Measurements from ENCODE around the gene AXIN1. TPM values are rescaled to one million over a fixed set of nuclear protein-coding genes. Genes with fewer than 3 reads are reported as not detected.

The AXIN1 gene
- polyA plus RNA-seq, 4 donors = 24.5 to 33.6 (median 27.6) TPM

- Histone ChIP-seq H3K4me1 (ENCODE audit: control insufficient read depth in 3 of 3, insufficient read depth in 2 of 3, low read depth in 1 of 3, low read length in 2 of 3) (no peaks in the 10 kb centered on the region), H3K36me3 (ENCODE audit: control insufficient read depth in 3 of 3, insufficient read depth in 2 of 3, low read depth in 1 of 3, low read length in 3 of 3) (peaks cover 12 to 77% (median 13%) of the 10 kb centered on the region in 3 donors), H3K4me3 (ENCODE audit: low read depth in 1 of 3, low read length in 3 of 3) (no peak overlapping the region), H3K27ac (ENCODE audit: low read depth in 1 of 3, low read length in 2 of 3) (no peak overlapping the region), H3K9me3 (ENCODE audit: control insufficient read depth in 2 of 2, insufficient read depth in 1 of 2, low read depth in 1 of 2, low read length in 1 of 2) (peaks cover 0 to 10% of the 10 kb centered on the region in 2 donors), H3K27me3 (ENCODE audit: control insufficient read depth in 3 of 3, insufficient read depth in 3 of 3, low read length in 3 of 3) (no peaks in the 10 kb centered on the region)
- 93 to 94% (median 93%) methylated on average over 33 of the region's 33 CpGs for WGBS, 3 donors
- FAIRE-seq (no peak), DNase-seq (no peak)
Observed at GRCh38 chr16:287981-288920, 64.3 kb downstream of the AXIN1 start.

DNA sequence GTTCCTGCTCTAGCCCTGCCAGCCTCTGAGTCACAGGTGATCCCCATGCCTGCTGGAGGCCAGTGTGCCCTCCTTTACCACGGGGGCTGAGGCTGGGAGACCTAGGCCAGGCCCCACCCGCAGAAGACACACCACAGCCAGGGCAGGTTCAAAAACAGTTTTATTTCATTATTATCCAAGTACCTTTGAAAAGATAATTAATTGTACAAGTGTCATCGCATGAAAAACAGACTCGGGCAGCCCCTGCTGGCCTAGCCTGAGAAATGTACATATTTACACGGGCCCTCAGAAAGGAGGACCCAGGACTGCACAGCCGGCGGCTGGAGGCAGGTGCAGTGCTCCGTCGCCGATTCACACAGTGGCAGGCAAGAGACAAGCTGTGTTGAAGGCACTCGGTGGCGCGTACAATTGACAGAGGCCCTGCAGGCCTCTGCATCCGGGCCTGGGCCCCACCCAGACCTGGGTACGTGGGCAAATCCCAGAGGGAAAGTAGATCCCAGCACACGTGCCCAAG lies 65.2 kb downstream of the AXIN1 start:
- H3K27me3 ChIP-seq (ENCODE audit: control insufficient read depth in 3 of 3, insufficient read depth in 3 of 3, low read length in 3 of 3) = peaks cover 0 to 7% (median 0%) of the 10 kb centered on the region in 3 donors
- no peak overlapping the region for H3K4me3 ChIP-seq (ENCODE audit: low read depth in 1 of 3, low read length in 3 of 3)
- no peaks in the 10 kb centered on the region for H3K4me1 ChIP-seq (ENCODE audit: control insufficient read depth in 3 of 3, insufficient read depth in 2 of 3, low read depth in 1 of 3, low read length in 2 of 3)
- H3K9me3 ChIP-seq (ENCODE audit: control insufficient read depth in 2 of 2, insufficient read depth in 1 of 2, low read depth in 1 of 2, low read length in 1 of 2) = peaks cover 0 to 10% of the 10 kb centered on the region in 2 donors
- DNase-seq (no peak), FAIRE-seq (no peak)
- no peak overlapping the region for H3K27ac ChIP-seq (ENCODE audit: low read depth in 1 of 3, low read length in 2 of 3)
- peaks cover 4 to 68% (median 13%) of the 10 kb centered on the region in 3 donors for H3K36me3 ChIP-seq (ENCODE audit: control insufficient read depth in 3 of 3, insufficient read depth in 2 of 3, low read depth in 1 of 3, low read length in 3 of 3)
- 57 to 80% (median 60%) methylated on average over 13 to 16 of the region's 16 CpGs for WGBS, 3 donors

DNA sequence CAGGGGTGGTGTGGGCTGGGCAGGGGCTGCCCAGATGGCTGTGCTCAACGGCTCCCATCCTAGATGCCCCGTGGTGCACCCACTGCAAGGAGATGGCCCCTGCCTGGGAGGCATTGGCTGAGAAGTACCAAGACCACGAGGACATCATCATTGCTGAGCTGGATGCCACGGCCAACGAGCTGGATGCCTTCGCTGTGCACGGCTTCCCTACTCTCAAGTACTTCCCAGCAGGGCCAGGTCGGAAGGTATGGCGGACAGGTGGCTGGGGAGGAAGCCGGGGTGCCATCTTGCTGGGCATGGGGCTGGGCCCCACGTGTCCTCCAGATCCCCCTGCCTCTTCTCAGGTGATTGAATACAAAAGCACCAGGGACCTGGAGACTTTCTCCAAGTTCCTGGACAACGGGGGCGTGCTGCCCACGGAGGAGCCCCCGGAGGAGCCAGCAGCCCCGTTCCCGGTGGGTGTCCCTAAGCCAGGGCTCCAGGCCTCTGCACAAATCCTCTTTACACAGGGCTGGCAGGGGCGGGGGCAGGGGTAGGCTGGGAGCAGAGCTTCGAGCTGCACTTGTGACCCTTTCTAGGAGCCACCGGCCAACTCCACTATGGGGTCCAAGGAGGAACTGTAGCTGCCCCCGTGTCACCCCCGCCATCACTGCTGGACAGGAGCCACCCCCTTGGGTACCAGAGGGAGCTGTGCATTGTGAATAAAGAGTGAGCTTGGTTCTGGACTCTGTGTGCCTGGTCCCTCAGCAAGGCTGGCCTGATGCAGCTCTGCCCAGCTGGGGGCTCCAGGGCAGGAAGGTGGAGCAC lies 65.8 kb downstream of the AXIN1 start:
- Histone ChIP-seq H3K9me3 (ENCODE audit: control insufficient read depth in 2 of 2, insufficient read depth in 1 of 2, low read depth in 1 of 2, low read length in 1 of 2) (peaks cover 0 to 10% of the 10 kb centered on the region in 2 donors), H3K27ac (ENCODE audit: low read depth in 1 of 3, low read length in 2 of 3) (no peak overlapping the region), H3K4me1 (ENCODE audit: control insufficient read depth in 3 of 3, insufficient read depth in 2 of 3, low read depth in 1 of 3, low read length in 2 of 3) (no peaks in the 10 kb centered on the region), H3K27me3 (ENCODE audit: control insufficient read depth in 3 of 3, insufficient read depth in 3 of 3, low read length in 3 of 3) (peaks cover 0 to 13% (median 0%) of the 10 kb centered on the region in 3 donors), H3K4me3 (ENCODE audit: low read depth in 1 of 3, low read length in 3 of 3) (no peak overlapping the region), H3K36me3 (ENCODE audit: control insufficient read depth in 3 of 3, insufficient read depth in 2 of 3, low read depth in 1 of 3, low read length in 3 of 3) (peaks cover 4 to 61% (median 13%) of the 10 kb centered on the region in 3 donors)
- FAIRE-seq (no peak), DNase-seq (no peak)
- 91 to 94% (median 92%) methylated on average over 22 of the region's 22 CpGs for WGBS, 3 donors

DNA sequence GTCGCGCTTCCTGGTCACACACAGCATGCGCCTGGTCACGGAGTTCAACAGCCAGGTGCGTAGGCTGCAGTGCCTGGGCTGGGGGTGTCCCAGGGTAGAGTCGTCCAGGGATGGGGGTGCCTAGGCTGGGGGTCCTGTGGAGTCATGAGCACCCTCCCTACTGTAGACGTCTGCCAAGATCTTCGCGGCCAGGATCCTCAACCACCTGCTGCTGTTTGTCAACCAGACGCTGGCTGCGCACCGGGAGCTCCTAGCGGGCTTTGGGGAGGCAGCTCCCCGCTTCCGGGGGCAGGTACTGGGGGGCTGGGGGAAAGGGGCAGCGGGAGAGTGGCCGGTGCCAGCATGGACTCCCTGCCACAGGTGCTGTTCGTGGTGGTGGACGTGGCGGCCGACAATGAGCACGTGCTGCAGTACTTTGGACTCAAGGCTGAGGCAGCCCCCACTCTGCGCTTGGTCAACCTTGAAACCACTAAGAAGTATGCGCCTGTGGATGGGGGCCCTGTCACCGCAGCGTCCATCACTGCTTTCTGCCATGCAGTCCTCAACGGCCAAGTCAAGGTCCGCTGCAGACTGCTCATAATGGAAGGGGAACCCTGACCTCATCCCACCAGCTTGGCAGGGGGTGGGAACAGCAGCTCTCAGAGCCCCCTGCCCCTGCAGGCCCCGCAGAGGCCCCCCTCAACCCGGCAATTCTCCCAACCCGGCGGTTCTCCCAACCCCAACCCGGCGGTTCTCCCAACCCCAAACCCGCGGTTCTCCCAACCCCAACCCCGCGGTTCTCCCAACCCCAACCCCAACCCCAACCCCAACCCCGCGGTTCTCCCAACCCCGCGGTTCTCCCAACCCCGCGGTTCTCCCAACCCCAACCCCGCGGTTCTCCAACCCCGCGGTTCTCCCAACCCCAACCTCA lies 67.1 kb downstream of the AXIN1 start:
- Histone ChIP-seq H3K27me3 (ENCODE audit: control insufficient read depth in 3 of 3, insufficient read depth in 3 of 3, low read length in 3 of 3) (peaks cover 0 to 24% (median 0%) of the 10 kb centered on the region in 3 donors), H3K9me3 (ENCODE audit: control insufficient read depth in 2 of 2, insufficient read depth in 1 of 2, low read depth in 1 of 2, low read length in 1 of 2) (peaks cover 0 to 10% of the 10 kb centered on the region in 2 donors), H3K4me3 (ENCODE audit: low read depth in 1 of 3, low read length in 3 of 3) (no peak overlapping the region), H3K27ac (ENCODE audit: low read depth in 1 of 3, low read length in 2 of 3) (no peak overlapping the region), H3K36me3 (ENCODE audit: control insufficient read depth in 3 of 3, insufficient read depth in 2 of 3, low read depth in 1 of 3, low read length in 3 of 3) (peaks cover 2 to 48% (median 11%) of the 10 kb centered on the region in 3 donors), H3K4me1 (ENCODE audit: control insufficient read depth in 3 of 3, insufficient read depth in 2 of 3, low read depth in 1 of 3, low read length in 2 of 3) (peaks cover 0 to 10% (median 2%) of the 10 kb centered on the region in 3 donors)
- FAIRE-seq (no peak), DNase-seq (no peak)
- WGBS, 3 donors = 87 to 90% (median 89%) methylated on average over 38 to 48 of the region's 48 CpGs

GRCh38 chr16:284204-285120 lies 68.1 kb downstream of the AXIN1 start:
- DNase-seq = no peak
- no peak for FAIRE-seq
- peaks cover 0 to 10% of the 10 kb centered on the region in 2 donors for H3K9me3 ChIP-seq (ENCODE audit: control insufficient read depth in 2 of 2, insufficient read depth in 1 of 2, low read depth in 1 of 2, low read length in 1 of 2)
- peaks cover 2 to 39% (median 9%) of the 10 kb centered on the region in 3 donors for H3K36me3 ChIP-seq (ENCODE audit: control insufficient read depth in 3 of 3, insufficient read depth in 2 of 3, low read depth in 1 of 3, low read length in 3 of 3)
- H3K4me1 ChIP-seq (ENCODE audit: control insufficient read depth in 3 of 3, insufficient read depth in 2 of 3, low read depth in 1 of 3, low read length in 2 of 3) = peaks cover 0 to 10% (median 2%) of the 10 kb centered on the region in 3 donors
- peaks cover 0 to 31% (median 0%) of the 10 kb centered on the region in 3 donors for H3K27me3 ChIP-seq (ENCODE audit: control insufficient read depth in 3 of 3, insufficient read depth in 3 of 3, low read length in 3 of 3)
- 89 to 91% (median 90%) methylated on average over 45 to 52 of the region's 52 CpGs for WGBS, 3 donors
- H3K27ac ChIP-seq (ENCODE audit: low read depth in 1 of 3, low read length in 2 of 3) = no peak overlapping the region
- no peak overlapping the region for H3K4me3 ChIP-seq (ENCODE audit: low read depth in 1 of 3, low read length in 3 of 3)

DNA sequence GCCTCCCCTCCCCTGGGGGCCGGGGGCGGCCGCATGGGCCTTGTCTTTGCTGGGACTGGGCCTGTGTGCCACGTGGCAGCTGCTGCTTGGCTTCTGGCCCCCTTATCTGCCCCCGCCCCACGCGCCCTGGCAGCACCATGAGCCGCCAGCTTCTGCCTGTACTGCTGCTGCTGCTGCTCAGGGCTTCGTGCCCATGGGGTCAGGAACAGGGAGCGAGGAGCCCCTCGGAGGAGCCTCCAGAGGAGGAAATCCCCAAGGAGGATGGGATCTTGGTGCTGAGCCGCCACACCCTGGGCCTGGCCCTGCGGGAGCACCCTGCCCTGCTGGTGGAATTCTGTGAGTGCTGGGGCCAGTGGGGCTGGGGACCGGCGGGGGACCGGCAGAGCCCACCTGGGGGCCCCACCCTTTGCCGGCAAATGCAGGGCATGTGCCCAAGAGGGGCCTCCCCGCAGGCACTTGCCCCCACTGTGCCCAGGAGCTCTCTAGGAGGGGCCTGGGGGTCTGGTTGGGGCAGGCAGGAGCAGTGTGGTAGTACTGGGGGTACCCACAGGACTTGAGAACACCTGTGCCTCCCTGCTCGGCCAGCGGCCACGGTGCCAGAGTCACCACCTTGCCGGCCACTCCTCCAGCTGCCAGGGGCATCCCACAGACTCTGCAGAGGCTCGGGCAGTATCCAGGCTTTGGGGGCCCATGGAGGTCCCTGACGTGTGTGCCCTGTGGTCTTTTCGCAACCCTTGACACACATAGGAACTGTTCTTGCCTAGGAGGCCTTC lies 69.3 kb downstream of the AXIN1 start, which contains the start of gene PDIA2:
Gene PDIA2, plus strand, starts transcription at position 132 of the 773 bp plus-strand sequence. Its CDS starts 6 bp downstream, at position 138.
- WGBS, 3 donors = 27 to 58% (median 50%) methylated on average over 23 to 25 of the region's 25 CpGs
- H3K4me1 ChIP-seq (ENCODE audit: control insufficient read depth in 3 of 3, insufficient read depth in 2 of 3, low read depth in 1 of 3, low read length in 2 of 3) = peaks cover 0 to 10% (median 2%) of the 10 kb centered on the region in 3 donors
- no peak within 1 kb of the TSS for H3K4me3 ChIP-seq (ENCODE audit: low read depth in 1 of 3, low read length in 3 of 3)
- H3K27me3 ChIP-seq (ENCODE audit: control insufficient read depth in 3 of 3, insufficient read depth in 3 of 3, low read length in 3 of 3) = peaks cover 0 to 41% (median 0%) of the 10 kb centered on the region in 3 donors
- peaks cover 0 to 10% of the 10 kb centered on the region in 2 donors for H3K9me3 ChIP-seq (ENCODE audit: control insufficient read depth in 2 of 2, insufficient read depth in 1 of 2, low read depth in 1 of 2, low read length in 1 of 2)
- no peak for DNase-seq
- no peak within 1 kb of the TSS for H3K27ac ChIP-seq (ENCODE audit: low read depth in 1 of 3, low read length in 2 of 3)
- FAIRE-seq = no peak
- H3K36me3 ChIP-seq (ENCODE audit: control insufficient read depth in 3 of 3, insufficient read depth in 2 of 3, low read depth in 1 of 3, low read length in 3 of 3) = peaks cover 0 to 26% (median 6%) of the 10 kb centered on the region in 3 donors
